ENCODE measurements around the gene FAM47C. TPM values are rescaled to one million over a fixed set of nuclear protein-coding genes. Genes with fewer than 3 reads are reported as not detected.
"Not testable (repeated sequence)": the region's sequence is repeated elsewhere in the genome, so short reads cannot be mapped to it uniquely, and the experiment has no call there.

The FAM47C gene
- total RNA-seq, 2 donors from 2014 or later, result not detected

DNA sequence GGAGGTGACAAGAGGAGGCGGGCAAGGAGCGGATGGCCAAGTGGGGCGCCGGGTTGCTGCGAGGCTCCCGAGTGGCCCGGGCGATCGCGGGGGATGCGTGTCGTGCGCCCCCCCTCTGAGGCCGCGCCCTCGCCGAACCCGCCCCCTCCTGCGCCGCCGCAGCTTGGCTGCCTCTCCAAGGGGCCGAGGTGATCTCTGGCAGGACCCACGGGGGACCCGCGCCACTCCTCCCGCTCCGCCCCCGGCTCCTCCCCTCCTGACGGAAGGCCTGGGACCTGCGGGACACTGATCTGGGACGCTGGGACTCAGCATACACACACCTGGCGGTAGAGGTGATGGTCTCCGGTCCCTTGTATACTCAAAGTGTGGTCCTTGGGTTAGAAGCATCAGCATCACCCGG lies 21.9 kb upstream of the FAM47C start:
- intact Hi-C loops (cut with DNase I), result no loop called here
- ATAC-seq (no peak), DNase-seq (peak in 1 of 4 donors; percentile 28)
- H3K4me1 ChIP-seq, result no peaks in the 10 kb centered on the region
- H3K4me3 ChIP-seq, result no peak overlapping the region
- 1% methylated on average over 13 of the region's 34 CpGs; no CpG with 5 or more reads in 1 of the 2 donors for WGBS, 2 donors
- H3K36me3 ChIP-seq (replicated peaks in 1 of 2; ENCODE audit: insufficient read depth in 1 of 2, low read depth in 2 of 2), result no peaks in the 10 kb centered on the region
- H3K9me3 ChIP-seq, result no peaks in the 10 kb centered on the region
- no peaks in the 10 kb centered on the region for H3K27me3 ChIP-seq
- no peak overlapping the region for H3K27ac ChIP-seq
- TF ChIP-seq POLR2A (IDR thresholded peaks at IDR 0.05), result no peak
- TF ChIP-seq, protein P1, sequence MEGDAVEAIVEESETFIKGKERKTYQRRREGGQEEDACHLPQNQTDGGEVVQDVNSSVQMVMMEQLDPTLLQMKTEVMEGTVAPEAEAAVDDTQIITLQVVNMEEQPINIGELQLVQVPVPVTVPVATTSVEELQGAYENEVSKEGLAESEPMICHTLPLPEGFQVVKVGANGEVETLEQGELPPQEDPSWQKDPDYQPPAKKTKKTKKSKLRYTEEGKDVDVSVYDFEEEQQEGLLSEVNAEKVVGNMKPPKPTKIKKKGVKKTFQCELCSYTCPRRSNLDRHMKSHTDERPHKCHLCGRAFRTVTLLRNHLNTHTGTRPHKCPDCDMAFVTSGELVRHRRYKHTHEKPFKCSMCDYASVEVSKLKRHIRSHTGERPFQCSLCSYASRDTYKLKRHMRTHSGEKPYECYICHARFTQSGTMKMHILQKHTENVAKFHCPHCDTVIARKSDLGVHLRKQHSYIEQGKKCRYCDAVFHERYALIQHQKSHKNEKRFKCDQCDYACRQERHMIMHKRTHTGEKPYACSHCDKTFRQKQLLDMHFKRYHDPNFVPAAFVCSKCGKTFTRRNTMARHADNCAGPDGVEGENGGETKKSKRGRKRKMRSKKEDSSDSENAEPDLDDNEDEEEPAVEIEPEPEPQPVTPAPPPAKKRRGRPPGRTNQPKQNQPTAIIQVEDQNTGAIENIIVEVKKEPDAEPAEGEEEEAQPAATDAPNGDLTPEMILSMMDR (IDR thresholded peaks at IDR 0.05), result no peak

DNA sequence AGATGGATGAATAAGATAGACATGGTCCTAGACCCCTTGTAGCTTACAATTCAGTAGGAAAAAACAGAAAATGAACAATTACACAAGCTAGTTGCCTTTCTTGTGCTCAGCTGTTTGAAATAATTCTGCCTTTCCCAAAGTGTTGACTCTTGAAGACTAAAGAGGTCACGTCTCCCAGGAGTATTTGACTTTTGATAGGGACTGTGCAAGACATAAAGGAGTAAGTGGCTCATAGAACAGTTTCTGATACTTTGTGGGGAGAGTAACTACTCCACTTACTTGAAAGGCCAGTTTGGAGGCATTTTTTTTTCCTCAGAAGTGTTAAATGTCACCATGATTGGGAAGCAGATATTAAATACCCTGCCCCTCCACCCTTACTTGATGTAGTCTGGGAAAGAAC lies 21.0 kb upstream of the FAM47C start:
- DNase-seq; H3K36me3 ChIP-seq (replicated peaks in 1 of 2; ENCODE audit: insufficient read depth in 1 of 2, low read depth in 2 of 2); intact Hi-C loops (cut with DNase I); H3K9me3 ChIP-seq; ATAC-seq; H3K4me1 ChIP-seq; H3K4me3 ChIP-seq; H3K27ac ChIP-seq; H3K27me3 ChIP-seq: not testable (repeated sequence)
- WGBS, 2 donors, result no CpG with 5 or more reads among the region's 1 CpG

DNA sequence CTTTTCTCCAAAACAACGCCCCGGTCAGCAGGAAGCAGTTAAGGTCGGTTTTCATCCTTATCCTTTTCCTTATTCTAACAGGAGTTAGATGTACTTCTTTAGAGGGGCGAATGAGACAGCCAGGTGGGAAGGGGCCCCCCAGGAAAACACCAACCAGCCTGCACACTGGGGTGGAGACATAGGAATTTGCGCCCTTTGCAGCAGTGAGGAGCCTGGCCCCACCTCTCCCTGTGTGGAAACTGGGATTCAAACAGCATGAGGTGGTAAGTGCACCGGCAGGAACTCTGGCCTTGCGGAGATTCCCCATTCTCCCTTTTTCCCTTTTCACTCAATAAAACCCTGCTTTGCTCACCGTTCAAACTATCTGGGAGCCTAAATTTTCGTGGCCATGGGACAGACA lies 8.0 kb upstream of the FAM47C start:
- no peak for DNase-seq
- H3K4me1 ChIP-seq, result no peaks in the 10 kb centered on the region
- TF ChIP-seq, protein P1 (IDR thresholded peaks at IDR 0.05), result no peak
- TF ChIP-seq POLR2A (IDR thresholded peaks at IDR 0.05), result no peak
- H3K4me3 ChIP-seq, result no peak overlapping the region
- H3K9me3 ChIP-seq, result no peaks in the 10 kb centered on the region
- ATAC-seq, result no peak
- no peaks in the 10 kb centered on the region for H3K27me3 ChIP-seq
- no peak overlapping the region for H3K27ac ChIP-seq
- intact Hi-C loops (cut with DNase I), result no loop called here
- WGBS, 2 donors, result 40 to 56% methylated on average over 9 of the region's 9 CpGs
- H3K36me3 ChIP-seq (replicated peaks in 1 of 2; ENCODE audit: insufficient read depth in 1 of 2, low read depth in 2 of 2), result no peaks in the 10 kb centered on the region

DNA sequence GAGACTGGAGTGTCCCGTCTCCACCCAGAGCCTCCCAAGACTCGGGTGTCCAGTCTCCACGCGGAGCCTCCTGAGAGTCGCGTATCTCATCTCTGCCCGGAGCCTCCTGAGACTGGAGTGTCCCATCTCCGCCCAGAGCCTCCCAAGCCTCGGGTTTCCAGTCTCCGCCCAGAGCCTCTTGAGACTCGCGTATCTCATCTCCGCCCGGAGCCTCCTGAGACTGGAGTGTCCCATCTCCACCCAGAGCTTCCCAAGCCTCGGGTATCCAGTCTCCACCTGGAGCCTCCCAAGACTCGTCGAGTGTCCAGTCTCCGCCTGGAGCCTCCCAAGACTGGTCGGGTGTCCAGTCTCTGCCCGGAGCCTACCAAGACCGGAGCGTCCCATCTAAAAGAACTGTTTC lies 2.3 kb downstream of the FAM47C start:
- Histone ChIP-seq H3K4me1 (no peaks in the 10 kb centered on the region), H3K9me3 (no peaks in the 10 kb centered on the region), H3K27me3 (no peaks in the 10 kb centered on the region), H3K36me3 (replicated peaks in 1 of 2; ENCODE audit: insufficient read depth in 1 of 2, low read depth in 2 of 2) (no peaks in the 10 kb centered on the region), H3K27ac (no peak overlapping the region), H3K4me3 (no peak overlapping the region)
- TF ChIP-seq, protein P1 (IDR thresholded peaks at IDR 0.05), result no peak
- TF ChIP-seq POLR2A (IDR thresholded peaks at IDR 0.05), result no peak
- 79 to 96% methylated on average over 5 to 14 of the region's 22 CpGs for WGBS, 2 donors
- intact Hi-C loops (cut with DNase I), result no loop called here
- no peak for DNase-seq
- ATAC-seq, result no peak

DNA sequence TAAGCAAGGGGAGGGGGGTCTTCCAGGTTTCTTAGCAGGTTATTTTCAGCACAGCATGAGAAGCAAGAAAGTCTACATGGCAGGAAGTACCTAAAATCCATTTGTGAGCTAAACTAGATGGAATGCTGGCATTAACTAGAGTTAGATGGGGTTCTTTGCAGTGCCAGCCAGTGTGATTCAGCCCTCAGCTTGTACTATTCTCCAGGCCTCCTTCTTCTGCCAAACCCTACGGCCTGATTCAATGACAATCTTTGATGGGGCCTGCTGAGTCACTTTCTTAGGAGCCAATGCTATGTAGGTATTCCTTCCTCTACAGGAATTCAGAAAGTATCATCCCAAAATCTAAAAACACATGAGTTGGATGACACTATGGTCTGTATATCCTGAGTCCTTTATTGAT lies 26.1 kb downstream of the FAM47C start:
- H3K36me3 ChIP-seq (replicated peaks in 1 of 2; ENCODE audit: insufficient read depth in 1 of 2, low read depth in 2 of 2); H3K9me3 ChIP-seq; DNase-seq; ATAC-seq; H3K4me3 ChIP-seq; H3K27ac ChIP-seq; H3K27me3 ChIP-seq; intact Hi-C loops (cut with DNase I); H3K4me1 ChIP-seq: not testable (repeated sequence)
- no CpG with 5 or more reads among the region's 1 CpG for WGBS, 2 donors

DNA sequence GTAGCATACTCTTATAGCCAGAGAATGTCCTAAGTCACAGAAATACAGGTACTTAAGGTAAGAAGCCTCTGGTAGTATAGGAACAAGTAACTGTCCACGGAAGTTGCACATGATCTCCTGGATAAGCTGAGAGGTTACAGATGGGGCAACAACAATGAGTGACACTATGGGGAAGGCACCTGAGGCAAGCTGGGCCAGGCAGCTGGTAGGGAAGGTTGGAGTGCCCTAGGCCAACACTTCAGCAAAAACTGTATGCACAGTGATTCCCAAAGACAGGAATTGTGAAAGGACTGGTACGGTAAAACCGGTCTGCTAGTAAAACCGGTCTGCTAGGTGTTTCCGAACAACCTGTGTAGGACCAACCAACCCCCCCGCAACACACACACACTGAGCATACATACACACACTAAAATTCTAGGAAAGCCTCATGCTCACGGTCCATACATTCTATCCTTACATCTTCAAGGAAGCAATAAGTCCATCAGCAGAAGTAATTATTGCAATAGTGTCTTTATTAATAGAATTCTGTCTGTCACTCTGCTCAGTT lies 28.6 kb downstream of the FAM47C start:
- H3K27ac ChIP-seq; H3K4me3 ChIP-seq; H3K4me1 ChIP-seq; ATAC-seq; DNase-seq; H3K36me3 ChIP-seq (replicated peaks in 1 of 2; ENCODE audit: insufficient read depth in 1 of 2, low read depth in 2 of 2); intact Hi-C loops (cut with DNase I); H3K9me3 ChIP-seq; H3K27me3 ChIP-seq: not testable (repeated sequence)
- WGBS, 2 donors, result 85 to 94% methylated on average over 7 of the region's 7 CpGs

DNA sequence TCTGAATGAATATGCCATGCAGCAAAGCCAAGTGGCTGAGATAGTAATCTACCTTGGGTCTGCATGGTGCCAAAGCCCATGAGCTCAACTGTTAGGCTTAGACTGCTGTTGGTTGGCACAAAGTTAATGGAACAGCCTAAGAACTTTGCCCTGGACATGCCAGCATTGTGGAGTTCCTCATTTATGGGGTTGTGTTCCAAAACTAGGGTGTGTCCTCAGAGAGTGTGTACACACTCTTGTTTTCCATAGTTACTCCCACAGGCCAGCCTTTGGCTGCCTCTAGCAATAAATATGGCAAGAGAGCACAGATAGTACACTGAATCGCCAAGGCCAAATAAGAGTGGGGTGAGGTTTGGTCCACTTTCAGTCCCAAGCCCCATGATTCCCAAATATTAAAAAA lies 30.6 kb downstream of the FAM47C start:
- ATAC-seq; H3K4me3 ChIP-seq; H3K9me3 ChIP-seq; H3K27ac ChIP-seq; intact Hi-C loops (cut with DNase I); DNase-seq; H3K36me3 ChIP-seq (replicated peaks in 1 of 2; ENCODE audit: insufficient read depth in 1 of 2, low read depth in 2 of 2); H3K4me1 ChIP-seq; H3K27me3 ChIP-seq: not testable (repeated sequence)
- WGBS, 2 donors, result no CpG with 5 or more reads among the region's 1 CpG

DNA sequence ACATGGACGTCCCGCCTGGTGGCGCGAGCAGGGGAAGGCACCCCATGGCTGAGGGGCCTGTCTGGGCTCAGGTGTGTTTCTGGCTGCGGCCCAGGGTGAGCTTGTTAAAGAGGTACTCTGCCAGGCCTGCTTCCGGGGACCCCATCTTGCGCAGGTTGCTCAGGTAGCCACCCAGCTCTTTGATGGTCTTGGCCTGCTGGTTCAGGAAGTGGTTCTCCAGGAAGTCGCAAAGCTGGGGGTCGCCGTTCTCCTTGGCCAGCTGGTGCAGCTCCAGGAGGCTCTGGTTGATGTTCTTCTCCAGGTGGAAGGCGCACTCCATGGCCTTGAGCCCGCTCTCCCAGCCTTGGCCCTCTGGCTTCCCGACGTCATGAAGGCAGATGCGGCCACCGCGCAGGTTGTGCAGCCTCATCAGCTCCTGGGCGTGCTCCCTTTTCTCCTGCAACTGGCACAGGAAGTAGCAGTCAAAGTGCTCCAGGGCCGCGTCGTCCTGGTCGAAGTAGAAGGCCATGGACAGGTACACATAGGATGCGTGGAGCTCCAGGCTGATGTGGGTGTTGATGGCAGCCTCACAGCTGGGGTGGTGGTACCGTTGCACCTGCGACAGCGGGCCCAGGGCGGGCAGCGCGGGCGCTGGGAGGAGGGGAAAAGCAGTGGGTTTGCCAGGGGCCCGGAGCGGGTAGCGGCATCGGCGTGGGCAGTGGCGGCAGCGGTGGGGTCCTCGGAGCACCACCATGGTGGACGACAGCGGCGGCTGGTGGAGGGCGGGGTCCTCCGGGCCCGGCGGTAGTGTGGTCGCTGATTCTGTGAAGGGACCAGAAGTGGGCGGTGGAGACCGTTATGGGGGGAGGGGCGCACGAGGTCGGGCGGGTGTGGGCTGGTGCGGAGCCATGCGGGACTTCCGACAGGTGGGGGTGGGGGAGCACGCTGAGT lies 35.1 kb downstream of the FAM47C start:
- ATAC-seq, DNase-seq: not testable (repeated sequence)
- 91 to 96% methylated on average over 21 to 27 of the region's 56 CpGs for WGBS, 2 donors

More for the DNA sequence above, 35.1 kb downstream of the FAM47C start:
- H3K9me3 ChIP-seq; H3K4me1 ChIP-seq; H3K27ac ChIP-seq; intact Hi-C loops (cut with DNase I); H3K4me3 ChIP-seq; H3K27me3 ChIP-seq; H3K36me3 ChIP-seq (replicated peaks in 1 of 2; ENCODE audit: insufficient read depth in 1 of 2, low read depth in 2 of 2): not testable (repeated sequence)

All from body of pancreas (tissue), 4 donors.